ENCODE results near the gene EFEMP2.
"Not testable (repeated sequence)": the region's sequence is repeated elsewhere in the genome, so short reads cannot be mapped to it uniquely, and the experiment has no call there.

The EFEMP2 gene

DNA sequence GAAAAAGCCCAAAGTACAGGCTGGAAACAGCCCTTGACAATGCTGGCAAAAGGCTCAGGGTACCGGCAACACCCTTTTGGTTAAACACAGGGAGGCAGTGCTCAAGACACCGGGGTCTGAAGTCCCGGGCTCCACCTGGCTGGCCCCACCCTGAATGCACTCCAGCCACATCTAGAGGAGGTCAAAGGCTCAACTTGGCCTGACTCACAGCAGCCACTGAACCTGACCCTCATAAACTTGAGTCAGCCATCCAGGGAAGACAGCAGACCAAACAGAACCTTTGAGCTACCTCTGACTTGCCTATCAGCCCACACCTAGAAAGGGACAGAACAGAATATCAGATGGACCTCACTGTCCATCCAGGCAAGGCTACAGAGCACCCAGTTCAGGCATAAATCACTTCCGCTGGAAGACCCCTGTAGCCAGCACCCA, 18.4 kb downstream of the EFEMP2 start:
- no peak for DNase-seq

DNA sequence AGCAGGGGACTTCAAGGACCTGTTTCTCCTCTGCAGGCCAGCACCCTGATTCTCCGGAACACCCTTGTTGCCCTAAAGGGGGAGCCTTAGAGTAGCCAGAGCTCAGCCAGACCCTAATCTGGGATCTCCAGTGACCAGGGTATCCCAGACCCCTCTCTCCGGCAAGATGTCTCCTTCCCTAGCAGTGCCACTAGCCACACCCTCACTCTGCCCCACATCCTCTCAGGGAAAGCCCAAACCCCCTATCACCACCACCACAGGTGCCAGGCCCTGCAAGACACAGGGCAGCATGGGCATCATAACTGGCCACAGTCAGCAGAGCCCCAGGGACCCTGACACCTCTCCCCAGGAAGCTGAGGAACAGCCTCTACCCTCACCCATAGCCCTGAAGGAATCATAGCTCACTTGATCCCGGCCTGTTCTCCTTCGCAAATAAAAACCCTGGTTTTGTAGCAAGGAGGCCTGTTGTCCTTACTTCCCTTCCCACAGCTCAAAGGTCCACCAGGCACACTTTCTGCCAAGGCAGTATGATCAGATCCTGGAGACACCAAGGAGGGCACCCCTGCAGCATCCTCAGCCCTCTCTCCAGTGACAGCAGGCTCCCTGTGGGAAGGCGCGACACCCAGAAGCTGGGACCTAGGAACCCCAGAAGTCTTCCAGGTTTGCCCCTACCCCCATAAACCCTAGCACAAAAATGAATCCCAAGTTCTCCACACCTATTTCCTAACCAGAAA, 19.2 kb downstream of the EFEMP2 start:
- no peak for DNase-seq

DNA sequence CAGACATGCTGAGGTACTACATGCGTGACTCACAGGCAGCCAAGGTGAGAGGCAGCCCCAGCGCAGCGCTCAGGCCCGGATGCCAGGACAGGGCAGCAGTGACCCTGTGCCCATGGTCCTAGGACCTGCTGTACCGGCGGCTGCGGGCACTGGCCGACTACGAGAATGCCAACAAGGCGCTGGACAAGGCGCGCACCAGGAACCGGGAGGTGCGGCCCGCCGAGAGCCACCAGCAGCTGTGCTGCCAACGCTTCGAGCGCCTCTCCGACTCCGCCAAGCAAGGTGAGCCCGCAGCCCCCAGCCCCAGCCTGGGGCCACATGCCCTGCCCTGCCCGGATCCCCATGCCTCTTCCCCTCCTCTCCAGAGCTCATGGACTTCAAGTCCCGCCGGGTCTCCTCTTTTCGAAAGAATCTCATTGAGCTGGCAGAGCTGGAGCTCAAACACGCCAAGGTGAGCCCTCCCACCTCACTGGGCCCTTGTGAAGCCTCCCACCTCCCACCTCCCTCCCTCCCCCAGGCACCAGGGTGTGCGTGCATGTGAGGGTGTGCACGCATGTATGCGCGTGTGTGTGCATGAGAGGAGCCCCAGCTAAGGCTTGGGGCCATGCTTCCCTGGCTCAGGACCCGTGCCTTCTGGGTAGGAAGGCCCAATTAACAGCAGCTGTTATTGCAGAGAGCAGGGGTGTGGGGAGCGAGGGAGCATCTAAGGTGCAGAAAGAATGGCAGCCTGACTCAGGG, 19.9 kb downstream of the EFEMP2 start:
- no peak for DNase-seq

- DNase-seq: no peak
Measured at GRCh38 chr11:65851811-65852507, 20.6 kb downstream of the EFEMP2 start.

GRCh38 chr11:65851083-65851579, 21.5 kb downstream of the EFEMP2 start:
- DNase-seq: peak; percentile 54

GRCh38 chr11:65850217-65851082, 22.1 kb downstream of the EFEMP2 start:
- DNase-seq: no peak

DNA sequence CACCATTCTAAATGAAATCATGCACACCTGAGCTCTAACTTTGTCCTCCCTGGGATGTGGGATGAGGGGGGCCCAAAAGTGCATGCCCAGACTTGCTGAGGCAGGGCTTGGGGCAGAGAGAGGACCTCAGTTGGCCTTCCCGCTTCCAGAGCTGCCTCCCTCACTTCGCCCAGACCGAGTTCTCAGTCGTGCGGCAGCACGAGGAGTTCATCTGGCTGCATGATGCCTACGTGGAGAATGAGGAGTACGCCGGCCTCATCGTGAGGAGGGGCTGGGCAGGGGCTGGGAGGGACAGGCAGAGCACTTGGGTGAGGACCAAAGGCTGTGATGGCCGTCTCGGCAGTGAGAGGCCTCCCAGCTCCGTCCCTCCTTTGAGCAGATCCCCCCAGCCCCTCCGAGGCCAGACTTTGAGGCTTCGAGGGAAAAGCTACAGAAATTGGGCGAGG, 22.8 kb downstream of the EFEMP2 start:
- no peak for DNase-seq

DNA sequence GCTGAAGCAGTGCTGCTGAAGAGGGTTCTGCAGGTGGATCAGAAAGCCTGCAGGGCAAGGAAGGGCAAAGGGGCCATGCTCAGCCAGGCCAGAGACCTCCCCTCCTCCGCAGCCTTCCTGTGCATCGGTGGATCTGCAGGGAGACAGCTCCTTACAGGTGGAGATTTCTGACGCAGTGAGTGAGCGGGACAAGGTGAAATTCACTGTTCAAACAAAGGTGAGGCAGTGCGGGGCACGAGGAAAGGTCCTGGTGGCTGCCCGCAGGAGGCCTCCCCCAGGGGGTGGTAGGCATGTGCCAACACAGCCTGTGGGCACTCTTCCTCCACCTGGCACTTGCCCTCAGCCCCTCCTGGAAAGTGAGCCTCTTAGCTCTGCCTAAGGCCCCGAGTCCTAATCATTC, 23.2 kb downstream of the EFEMP2 start:
- no peak for DNase-seq

- DNase-seq: not testable (repeated sequence)
Measured at GRCh38 chr11:65848693-65849092, 23.9 kb downstream of the EFEMP2 start.

DNA sequence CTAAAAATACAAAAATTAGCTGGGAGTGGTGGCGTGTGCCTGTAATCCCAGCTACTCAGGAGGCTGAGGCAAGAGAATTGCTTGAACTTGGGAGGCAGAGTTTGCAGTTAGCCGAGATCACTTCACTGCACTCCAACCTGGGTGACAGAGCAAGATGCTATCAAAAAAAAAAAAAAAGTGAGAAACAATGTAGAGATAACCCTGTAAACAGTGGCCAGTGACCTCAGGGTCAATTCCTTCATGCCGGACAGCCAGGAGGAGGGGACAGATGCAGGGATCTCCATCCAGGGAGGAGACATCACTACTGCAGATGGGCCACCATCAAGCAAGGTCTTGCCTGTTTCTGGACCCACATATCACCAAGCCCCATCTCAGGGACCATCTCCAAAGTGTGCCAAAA, 24.9 kb downstream of the EFEMP2 start:
- DNase-seq: no peak

- no peak for DNase-seq
Measured at GRCh38 chr11:65844231-65844872, 28.2 kb downstream of the EFEMP2 start.

GRCh38 chr11:65843811-65844210, 28.8 kb downstream of the EFEMP2 start:
- no peak for DNase-seq

DNA sequence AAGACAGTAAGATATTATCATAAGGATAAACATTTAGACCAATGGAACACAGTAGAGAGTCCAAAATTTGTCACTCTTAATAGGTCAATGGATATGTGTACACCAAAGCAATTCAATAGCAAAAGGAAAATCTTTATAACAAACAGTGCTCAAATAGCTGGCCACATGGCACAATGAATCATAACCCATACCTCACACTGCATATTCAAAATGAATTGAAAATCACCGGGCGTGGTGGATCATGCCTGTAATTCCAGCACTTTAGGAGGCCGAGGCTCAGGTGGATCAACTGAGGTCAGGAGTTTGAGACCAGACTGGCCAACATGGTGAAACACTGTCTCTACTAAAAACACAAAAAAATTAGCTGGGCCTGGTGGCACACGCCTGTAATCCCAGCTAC, 30.5 kb downstream of the EFEMP2 start:
- no peak for DNase-seq

DNA sequence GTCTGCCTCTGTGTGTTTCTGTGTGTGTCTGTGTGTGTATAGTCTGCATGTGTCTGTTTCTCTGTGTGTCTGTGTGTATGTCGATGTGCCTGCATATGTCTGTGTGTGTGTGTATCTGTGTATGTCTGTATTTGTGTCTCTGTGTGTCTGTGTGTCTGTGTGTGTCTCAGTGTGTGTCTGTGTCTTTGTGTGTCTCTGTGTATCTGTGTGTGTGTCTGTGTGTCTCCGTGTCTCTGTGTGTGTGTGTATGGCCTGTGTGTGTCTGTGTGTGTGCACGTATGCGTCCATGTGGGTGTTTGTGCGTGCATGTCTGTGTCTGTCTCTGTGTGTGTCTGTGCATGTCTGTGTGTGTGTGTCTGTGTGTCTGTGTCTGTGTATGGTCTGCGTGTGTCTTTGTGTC, 38.4 kb downstream of the EFEMP2 start:
- DNase-seq: no peak

DNA sequence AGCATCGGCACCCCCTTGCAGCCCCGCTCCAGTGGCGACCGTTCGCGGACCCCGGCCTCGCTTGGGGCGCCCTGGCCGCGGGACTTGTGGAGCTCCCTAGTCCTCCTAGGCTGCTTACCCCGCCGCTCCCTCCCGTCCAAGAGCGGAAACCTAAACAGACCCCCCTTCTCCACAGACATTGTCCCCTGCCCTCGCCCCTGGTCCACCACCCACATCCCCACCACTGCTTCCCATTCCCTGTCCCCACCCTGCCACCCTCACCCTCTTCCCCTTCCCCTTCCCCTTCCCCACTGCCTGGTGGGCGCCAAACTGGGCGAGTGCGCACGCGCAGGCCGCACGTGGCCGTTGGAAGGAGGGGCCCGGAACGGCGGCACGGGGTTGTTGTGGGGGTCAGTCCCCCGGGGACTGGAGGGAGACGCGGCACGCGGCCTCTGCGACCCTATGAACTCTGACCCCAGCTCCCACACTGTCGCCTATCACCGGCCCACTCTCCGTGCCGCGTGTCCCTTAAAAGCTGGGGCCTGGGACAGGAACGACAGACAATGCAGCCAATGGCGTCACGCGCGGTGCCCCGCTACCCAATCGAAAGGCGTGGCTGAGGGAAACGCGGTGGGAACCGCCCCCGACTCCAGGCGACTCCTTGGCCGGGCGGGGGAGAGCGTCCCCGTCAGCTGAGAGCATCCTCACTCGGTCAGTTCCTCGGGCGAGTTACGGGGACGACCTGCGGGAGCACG, 39.1 kb downstream of the EFEMP2 start, which contains the start of gene SNX32:
TSS of gene SNX32 (plus strand) at position 667 of the 734 bp plus-strand sequence. CDS start 103 bp downstream, outside the sequence.
- DNase-seq: peak; percentile 96

DNA sequence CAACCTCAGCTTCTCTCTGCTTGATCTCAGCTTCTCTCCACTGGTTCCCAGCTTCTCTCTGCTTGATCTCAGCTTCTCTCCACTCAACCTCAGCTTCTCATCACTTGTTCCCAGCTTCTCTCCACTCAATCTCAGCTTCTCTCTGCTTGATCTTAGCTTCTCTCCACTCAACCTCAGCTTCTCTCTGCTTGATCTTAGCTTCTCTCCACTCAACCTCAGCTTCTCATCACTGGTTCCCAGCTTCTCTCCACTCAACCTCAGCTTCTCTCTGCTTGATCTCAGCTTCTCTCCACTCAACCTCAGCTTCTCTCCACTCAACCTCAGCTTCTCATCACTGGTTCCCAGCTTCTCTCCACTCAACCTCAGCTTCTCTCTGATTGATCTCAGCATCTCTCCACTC, 40.4 kb downstream of the EFEMP2 start:
- not testable (repeated sequence) for DNase-seq

DNA sequence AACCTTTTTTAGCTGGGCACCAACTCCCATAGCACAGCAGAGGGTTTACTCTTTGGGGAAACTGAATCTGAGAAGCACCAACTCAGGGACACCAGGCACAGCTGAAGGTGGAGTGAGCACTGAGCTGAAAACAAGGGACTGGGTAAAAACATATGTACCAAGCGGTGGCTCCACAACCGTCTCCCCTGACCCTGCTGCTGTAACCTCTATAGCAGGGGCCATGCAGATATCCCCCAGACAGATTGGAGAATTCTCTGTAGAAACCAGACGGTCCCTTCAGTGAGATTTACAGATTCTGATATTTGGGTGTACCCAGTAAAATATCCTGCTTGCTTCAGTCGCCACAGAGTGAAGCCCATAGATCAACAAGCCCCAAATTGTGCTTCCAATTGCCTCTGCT, 43.1 kb downstream of the EFEMP2 start:
- no peak for DNase-seq

DNA sequence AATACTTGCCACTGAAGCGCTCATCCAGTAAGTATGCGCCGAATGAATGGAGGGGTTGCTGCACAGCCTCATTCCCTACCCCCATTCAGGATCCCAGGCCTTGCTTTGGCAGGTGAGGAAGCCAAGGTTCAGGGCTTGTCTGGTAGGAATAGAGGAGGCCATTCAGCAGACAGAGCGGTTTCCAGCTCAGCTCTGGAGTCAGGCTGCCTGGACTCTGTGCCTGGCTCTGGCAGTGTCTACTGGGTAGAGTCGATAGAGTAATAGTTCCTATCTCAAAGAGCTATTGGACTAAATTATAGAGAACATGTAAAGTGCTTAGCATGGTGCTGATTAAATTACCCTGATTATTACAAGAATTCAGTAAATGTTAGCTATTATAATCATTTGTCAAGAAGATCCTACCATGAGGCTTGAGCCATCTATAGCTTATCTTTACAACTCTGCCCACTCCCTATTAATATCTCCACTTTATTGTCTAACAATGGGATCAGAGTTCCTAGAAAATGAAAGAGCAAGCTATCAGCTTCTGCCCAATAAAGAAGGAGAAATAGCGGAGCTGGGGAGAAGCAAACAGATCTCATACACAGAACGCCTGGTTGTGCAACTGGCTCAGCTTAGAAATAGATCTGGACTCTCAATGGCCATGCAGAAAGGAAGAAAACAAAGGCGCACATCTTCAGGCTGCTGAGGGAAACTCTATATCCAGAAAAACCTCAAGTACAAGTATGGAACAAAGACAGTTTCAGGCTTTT, 45.4 kb downstream of the EFEMP2 start:
- no peak for DNase-seq

DNA sequence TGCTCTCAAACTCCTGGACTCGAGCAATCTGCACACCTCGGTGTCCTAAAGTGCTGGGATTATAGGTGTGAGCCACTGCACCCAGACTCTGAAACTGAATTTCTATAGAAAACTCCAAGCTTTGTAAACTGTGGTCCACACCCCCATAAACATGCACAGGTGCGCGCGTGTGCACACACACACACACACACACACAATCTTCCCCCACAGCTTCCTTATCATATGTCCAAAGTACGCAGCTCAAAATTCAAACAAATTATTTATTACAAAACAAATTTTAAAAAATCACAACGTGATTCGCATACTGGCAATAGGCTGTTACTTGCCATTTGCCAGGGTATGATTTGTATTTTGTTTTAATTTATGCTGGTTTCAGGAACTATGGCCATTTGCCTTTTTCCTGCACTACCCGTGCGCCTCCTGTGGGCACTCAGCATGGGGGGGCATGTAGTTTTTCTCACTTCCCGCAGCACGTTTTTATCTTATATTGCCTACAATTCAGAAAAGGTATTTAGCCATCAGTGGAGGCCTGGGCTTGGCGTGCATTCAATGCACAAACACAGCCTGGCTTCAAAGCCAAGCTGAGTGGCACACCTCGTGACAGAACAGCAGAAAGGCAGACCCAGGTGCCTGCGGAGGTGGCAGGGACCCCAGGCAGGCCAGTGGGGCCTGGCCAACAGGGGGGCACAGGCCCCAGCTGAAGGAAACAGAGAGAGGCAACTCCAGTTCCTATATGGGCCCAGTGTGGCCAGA, 49.6 kb downstream of the EFEMP2 start:
- no peak for DNase-seq

- DNase-seq: no peak
Measured at GRCh38 chr11:65821107-65821506, 51.5 kb downstream of the EFEMP2 start.
